Sigmoid colon (tissue), 4 donors: ENCODE results near the gene CCDC63.

Source experiments
- CTCF ChIP-seq, 4 experiments: fragments of 450-650 bp in 3 of 4; fragments of 200-600 bp in 1 of 4; IDR thresholded peaks; one replicate each; pipeline ENCODE4 v1.5.1; 2016 to 2019; ENCODE audit warnings: antibody characterized with exemption in 4 of 4, mild to moderate bottlenecking in 3 of 4, moderate library complexity in 2 of 4
- EP300 ChIP-seq, 4 donors: sonication (generic); formaldehyde crosslinking; IDR thresholded peaks; one replicate each; pipeline ENCODE4 v1.6.1; 2017; ENCODE audit warnings: antibody characterized with exemption in 4 of 4
- POLR2A ChIP-seq, 2 donors: fragments of 450-650 bp; IDR thresholded peaks; one replicate each; pipeline ENCODE4 v1.6.1; 2016; ENCODE audit warnings: antibody characterized with exemption in 2 of 2, mild to moderate bottlenecking in 2 of 2, moderate library complexity in 2 of 2
- POLR2AphosphoS5 ChIP-seq, 4 donors: sonication (generic); formaldehyde crosslinking; IDR thresholded peaks; one replicate each; pipeline ENCODE4 v1.6.1; 2017; ENCODE audit warnings: antibody characterized with exemption in 4 of 4

- TF ChIP-seq EP300 (IDR thresholded peaks at IDR 0.05) (no peak), CTCF (IDR thresholded peaks at IDR 0.05) (no peak), POLR2A (IDR thresholded peaks at IDR 0.05) (no peak), POLR2AphosphoS5 (IDR thresholded peaks at IDR 0.05) (no peak)
Observed at GRCh38 chr12:110819150-110819549, 27.6 kb upstream of the CCDC63 start.
